T-helper 1 cell treated with Interleukin-12 subunit alpha and Interleukin-12 subunit beta and Interleukin-4 antibody, amounts not matched to agents 30 ng/mL and 1 ng/mL, for 36 hours (primary cell): ENCODE results near the gene RASSF7. TPM values are rescaled to one million over a fixed set of nuclear protein-coding genes. Genes with fewer than 3 reads are reported as not detected.

Source experiments
- intact Hi-C: fragments of 100-400 bp; cut with micrococcal nuclease; formaldehyde crosslinking; loops from one replicate; pipeline ENCODE4 v1.15.1; 2024
- total RNA-seq: library from RNA; stranded (reverse); gene quantifications from 2 replicates; pipeline ENCODE4 v1.2.3, GENCODE V29; 2022

Gene RASSF7
- total RNA-seq, 1 donor from 2014 or later, result 22.4 TPM

DNA sequence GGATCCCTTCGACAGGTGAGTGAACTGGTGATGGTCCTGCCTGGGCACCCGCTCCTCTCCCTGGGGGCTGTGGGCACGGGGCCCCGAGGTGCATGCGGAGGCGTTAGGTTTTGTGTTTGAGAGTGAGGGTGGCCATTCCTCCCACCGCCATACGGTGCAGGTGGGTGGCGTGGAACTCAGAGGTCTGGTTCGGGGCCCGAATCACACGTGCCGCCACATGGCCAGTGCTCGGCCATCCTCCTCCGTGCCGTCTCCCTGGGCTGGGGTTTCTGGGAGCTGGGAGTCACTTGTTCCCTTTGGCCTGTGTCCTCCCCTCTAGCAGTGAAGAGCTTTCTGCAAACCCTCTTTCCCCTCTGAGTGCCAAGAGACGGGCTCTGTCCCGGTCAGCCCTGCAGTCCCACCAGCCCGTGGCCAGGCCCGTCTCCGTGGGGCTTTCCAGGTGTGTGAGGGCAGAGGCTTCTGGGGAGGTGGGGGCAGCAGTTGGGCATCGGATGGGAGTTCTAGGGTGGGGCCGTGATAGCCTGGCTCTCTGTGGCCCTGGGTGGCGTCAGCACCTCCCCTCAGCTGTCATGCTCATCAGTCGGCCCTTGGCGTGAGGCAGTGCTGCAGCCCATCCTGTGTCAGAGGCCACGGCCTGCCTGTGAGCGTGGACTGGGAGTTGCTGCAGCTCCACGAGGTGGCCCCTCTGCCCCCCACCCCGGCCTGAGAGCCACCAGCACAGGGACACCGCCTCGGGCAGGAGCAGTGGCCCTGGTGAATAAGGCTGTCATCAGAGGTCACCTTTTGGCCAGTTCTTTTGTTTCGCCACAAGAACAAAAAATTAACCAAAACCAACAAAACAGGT is 44.7 kb downstream of the RASSF7 start:
- intact Hi-C loops, result no loop called here

DNA sequence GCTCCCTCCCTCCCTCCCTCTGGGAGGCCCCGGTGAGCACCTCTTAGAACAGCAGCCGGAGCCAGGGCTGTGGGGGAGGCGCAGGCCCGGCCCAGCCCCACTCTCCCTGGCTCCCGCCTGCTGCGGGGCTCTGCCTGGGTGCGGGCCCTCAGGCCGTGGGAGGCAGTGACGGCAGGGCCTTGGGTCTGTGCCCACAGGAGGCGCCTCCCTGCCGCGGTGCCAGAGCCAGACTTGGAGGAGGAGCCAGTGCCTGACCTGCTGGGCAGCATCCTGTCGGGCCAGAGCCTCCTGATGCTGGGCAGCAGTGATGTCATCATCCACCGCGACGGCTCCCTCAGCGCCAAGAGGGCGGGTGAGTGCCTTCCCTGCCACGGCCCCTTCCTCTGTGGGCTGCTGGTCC is 45.5 kb downstream of the RASSF7 start:
- intact Hi-C loops, result no loop called here

DNA sequence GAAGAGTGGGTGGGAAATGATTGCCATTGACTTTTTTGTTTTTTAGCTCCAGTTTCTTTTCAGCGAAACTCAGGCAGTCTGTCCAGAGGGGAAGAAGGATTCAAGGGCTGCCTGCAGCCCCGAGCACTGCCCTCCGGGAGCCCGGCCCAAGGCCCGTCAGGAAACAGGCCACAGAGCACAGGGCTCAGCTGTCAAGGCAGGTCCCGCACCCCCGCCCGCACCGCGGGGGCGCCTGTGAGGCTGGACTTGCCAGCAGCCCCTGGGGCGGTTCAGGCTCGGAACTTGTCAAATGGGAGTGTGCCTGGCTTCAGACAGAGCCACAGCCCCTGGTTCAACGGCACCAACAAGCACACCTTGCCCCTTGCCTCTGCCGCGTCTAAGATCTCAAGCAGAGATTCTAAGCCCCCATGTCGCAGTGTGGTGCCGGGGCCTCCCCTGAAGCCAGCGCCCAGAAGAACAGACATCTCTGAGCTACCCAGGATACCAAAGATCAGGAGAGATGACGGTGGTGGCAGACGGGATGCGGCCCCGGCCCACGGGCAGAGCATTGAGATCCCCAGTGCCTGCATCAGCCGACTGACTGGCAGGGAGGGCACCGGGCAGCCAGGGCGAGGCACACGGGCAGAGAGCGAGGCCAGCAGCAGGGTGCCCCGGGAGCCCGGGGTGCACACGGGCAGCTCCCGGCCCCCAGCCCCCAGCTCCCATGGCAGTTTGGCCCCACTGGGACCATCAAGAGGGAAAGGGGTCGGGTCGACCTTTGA is 46.4 kb downstream of the RASSF7 start:
- intact Hi-C loops, result no loop called here

DNA sequence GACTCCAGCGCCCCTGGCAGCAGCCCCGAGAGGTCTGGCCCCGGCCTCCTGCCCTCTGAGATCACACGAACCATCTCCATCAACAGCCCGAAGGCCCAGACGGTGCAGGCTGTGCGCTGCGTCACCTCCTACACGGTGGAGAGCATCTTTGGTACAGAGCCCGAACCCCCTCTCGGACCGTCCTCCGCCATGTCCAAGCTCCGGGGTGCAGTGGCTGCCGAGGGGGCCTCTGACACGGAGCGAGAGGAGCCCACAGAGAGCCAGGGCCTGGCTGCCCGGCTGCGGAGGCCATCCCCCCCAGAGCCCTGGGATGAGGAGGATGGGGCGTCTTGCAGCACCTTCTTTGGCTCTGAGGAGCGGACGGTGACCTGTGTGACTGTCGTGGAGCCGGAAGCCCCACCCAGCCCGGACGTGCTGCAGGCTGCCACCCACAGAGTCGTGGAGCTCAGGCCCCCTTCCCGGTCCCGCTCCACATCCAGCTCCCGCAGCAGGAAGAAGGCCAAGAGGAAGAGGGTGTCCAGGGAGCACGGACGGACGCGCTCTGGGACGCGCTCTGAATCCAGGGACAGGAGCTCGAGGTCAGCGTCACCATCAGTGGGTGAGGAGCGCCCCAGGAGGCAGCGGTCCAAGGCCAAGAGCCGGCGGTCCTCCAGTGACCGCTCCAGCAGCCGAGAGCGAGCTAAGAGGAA is 47.3 kb downstream of the RASSF7 start:
- intact Hi-C loops, result no loop called here

DNA sequence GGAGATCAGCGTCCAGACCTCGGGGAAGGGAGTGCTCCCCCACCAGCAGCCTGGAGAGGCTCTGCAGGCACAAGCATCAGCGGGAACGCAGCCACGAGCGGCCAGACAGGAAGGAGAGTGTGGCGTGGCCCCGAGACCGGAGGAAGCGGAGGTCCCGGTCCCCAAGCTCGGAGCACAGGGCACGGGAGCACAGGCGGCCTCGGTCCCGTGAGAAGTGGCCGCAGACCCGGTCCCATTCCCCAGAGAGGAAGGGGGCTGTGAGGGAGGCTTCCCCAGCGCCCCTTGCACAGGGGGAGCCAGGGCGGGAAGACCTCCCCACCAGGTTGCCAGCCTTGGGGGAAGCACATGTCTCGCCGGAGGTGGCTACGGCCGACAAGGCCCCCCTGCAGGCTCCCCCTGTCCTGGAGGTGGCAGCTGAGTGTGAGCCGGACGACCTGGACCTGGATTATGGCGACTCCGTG is 48.1 kb downstream of the RASSF7 start:
- intact Hi-C loops, result no loop called here

DNA sequence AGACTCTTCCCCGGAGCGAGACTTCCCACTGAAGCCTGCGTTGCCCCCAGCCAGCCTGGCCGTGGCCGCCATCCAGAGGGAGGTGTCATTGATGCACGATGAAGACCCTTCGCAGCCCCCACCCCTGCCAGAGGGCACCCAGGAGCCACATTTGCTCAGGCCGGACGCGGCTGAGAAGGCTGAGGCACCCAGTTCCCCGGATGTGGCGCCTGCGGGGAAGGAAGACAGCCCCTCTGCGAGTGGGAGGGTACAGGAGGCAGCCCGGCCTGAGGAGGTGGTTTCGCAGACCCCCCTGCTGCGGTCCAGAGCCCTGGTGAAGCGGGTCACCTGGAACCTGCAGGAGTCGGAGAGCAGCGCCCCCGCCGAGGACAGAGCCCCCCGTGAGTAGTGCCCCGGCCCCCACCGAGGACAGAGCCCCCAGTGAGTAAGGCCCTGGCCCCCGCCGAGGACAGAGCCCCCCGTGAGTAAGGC is 48.6 kb downstream of the RASSF7 start:
- intact Hi-C loops, result no loop called here

DNA sequence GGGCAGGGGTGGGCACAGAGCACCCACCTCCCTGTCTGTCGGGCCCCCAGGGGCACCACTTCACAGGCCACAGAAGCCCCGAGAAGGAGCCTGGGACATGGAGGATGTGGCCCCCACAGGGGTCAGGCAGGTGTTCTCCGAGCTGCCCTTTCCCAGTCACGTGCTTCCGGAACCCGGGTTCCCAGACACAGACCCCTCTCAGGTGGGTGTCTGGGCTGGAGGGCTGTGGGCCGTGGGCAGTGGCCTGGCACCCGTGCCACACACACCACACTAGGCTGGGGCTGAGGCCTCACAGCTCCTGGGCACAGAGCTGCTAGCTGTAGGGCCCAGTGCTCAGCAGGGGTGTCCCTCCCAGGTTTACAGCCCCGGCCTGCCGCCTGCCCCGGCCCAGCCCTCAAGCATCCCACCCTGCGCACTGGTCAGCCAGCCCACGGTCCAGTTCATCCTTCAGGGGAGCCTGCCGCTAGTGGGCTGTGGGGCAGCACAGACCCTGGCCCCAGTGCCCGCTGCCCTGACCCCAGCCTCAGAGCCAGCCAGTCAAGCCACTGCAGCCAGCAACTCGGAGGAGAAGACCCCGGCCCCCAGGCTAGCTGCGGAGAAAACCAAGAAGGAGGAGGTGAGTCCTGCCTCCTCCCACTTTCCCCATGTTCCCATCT is 49.5 kb downstream of the RASSF7 start:
- intact Hi-C loops, result no loop called here

DNA sequence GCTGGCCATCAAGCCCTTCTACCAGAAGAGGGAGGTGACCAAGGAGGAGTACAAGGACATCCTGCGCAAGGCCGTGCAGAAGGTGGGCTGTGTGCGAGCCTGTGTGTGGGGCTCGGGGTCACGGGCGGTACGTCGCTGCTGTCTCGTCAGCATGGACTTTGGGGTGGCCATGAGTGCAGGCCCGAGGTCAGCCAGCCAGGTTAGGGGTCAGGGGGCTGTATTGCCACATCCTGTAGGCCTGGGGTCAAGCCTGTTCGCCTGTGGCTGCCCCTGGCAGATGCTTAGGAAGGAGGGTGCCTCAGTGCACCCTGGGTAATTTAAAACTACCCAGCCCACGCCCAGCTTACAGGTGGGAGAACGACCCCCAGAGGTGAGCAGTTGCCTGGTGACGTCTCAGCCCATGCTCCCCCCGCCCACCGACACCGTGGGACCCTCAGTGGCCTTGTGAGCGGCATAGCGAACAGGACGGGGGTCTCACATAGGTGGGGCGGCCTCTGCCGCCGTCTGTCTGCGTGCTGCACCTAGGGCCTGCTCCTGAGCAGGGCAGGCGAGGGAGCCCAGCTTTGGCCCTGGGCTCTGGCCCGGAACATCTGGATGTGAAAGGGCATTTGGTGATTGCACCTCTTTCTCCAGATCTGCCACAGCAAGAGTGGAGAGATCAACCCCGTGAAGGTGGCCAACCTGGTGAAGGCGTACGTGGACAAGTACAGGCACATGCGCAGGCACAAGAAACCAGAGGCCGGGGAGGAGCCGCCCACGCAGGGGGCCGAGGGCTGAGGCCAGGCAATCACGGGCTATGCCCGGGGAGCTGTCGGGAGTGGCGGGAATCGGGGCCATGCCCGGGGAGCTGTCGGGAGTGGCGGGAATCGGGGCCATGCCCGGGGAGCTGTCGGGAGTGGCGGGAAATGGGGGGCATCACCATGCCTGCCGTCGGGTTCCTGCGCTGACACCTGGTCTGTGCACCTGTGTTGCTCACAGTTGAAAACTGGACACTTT is 50.5 kb downstream of the RASSF7 start:
- intact Hi-C loops, result no loop called here

DNA sequence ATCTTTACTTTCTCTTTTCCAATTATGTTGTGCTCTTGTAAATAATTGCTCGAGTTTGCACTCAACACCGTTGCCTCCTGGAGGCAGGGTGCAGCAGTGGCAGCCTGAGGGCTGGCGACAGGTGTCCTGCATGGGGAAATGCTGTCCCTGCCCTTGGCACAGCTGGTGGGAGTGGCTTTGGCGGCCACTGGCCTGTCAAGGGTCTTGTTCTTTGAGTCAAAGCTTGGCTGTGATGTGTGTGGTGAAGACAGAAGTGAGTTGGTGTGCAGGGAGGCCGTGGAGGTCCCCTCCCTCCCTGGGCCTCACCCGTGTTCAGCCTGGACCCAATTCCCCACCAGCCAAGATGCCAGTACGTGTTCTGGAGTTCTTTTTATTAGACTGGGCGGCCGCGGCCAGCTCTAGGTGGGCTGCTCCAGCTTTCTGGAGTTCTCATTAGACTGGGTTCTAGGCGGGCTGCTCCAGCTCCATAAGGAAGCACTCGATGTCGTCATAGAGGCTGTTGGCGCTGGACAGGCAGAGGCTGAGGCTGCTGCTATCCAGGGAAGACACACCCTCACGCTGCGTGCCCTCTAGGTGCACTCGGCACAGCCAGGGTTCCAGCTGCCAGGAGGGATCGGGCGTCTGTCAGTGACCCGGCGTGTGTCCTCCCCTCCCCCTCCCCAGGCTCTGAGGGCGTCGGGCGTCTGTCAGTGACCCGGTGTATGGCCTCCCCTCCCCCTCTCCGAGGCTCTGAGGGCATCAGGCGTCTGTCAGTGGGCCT is 51.6 kb downstream of the RASSF7 start:
- intact Hi-C loops, result no loop called here

DNA sequence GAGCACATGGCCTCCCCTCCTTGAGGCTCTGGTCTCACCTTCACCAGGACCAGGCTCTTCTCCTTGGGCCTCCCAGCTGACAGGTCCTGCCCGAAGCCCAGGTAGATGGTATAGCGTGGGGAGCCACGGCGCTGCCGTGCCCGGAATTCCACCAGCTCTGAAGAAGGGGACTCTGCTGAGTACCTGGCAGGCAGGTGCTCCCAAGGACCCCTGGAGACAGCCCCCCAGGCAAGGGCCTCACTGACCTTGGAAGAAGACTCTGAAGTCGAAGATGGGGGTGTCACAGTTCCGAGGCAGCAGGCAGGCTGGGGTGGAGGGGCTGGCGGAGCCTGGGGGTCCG is 52.2 kb downstream of the RASSF7 start:
- intact Hi-C loops, result no loop called here

DNA sequence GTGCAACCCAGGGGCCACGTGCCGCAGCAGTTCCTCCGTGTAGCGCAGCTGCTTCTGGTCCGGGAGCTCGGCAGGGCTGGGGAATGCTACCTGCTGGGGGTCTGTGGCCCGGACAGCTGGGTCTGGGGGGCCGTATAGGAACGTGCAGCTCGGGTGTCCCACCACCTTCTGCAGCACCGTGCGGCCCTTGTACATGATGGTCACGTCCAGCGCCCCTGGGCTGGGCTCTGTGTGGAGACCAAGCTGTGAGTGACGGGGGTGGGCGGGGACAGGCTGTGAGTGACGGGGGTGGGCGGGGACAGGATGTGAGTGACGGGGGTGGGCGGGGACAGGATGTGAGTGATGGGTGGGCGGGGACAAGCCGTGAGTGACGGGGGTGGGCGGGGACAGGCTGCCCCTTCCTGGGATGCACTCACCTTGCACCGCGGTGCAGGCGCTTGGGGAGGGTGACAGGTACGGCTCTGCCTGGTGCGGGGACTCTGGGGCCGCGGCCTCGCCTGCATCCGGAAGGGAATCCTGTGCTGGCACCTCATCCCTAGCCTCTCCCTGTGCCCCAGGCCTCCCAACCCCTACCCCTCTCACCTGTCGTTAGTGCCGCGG is 52.7 kb downstream of the RASSF7 start:
- intact Hi-C loops, result no loop called here

Other genes with a start within 250 kb of the RASSF7 start
- 661 and 691 TPM in 2 replicates for gene IFITM1, start 246.9 kb upstream of the RASSF7 start, total RNA-seq
- gene IFITM3, start 240.1 kb upstream of the RASSF7 start, total RNA-seq, result 7.3 and 9.1 TPM in 2 replicates
- gene B4GALNT4, start 191.5 kb upstream of the RASSF7 start, total RNA-seq, result 0.91 and 1.9 TPM in 2 replicates
- not detected in 2 replicates for gene PKP3, start 166.8 kb upstream of the RASSF7 start, total RNA-seq
- 168 and 175 TPM in 2 replicates for gene SIGIRR, start 146.0 kb upstream of the RASSF7 start, total RNA-seq
- gene ANO9, start 119.0 kb upstream of the RASSF7 start, total RNA-seq, result 77.6 and 84.4 TPM in 2 replicates
- gene PTDSS2, start 110.7 kb upstream of the RASSF7 start, total RNA-seq, result 24.9 and 30.8 TPM in 2 replicates
- 89.8 and 97.3 TPM in 2 replicates for gene RNH1, start 53.7 kb upstream of the RASSF7 start, total RNA-seq
- gene HRAS, start 25.4 kb upstream of the RASSF7 start, total RNA-seq, result 57.0 and 59.3 TPM in 2 replicates
- 1.4 and 1.6 TPM in 2 replicates for gene LRRC56, start 23.4 kb upstream of the RASSF7 start, total RNA-seq
- 1.1 and 1.7 TPM in 2 replicates for gene LMNTD2, start 232 bp upstream of the RASSF7 start, total RNA-seq
- 51.2 and 51.9 TPM in 2 replicates for gene PHRF1, start 15.5 kb downstream of the RASSF7 start, total RNA-seq
- gene IRF7, start 55.0 kb downstream of the RASSF7 start, total RNA-seq, result 130 and 133 TPM in 2 replicates
- not detected in 2 replicates for gene CDHR5, start 64.0 kb downstream of the RASSF7 start, total RNA-seq
- gene SCT, start 66.2 kb downstream of the RASSF7 start, total RNA-seq, result not detected in 2 replicates
- 0.34 and 0.44 TPM in 2 replicates for gene DRD4, start 76.3 kb downstream of the RASSF7 start, total RNA-seq
- gene DEAF1, start 134.3 kb downstream of the RASSF7 start, total RNA-seq, result 46.7 and 51.9 TPM in 2 replicates
- 27.1 and 27.8 TPM in 2 replicates for gene TMEM80, start 134.8 kb downstream of the RASSF7 start, total RNA-seq
- 11.9 and 12.9 TPM in 2 replicates for gene EPS8L2, start 145.3 kb downstream of the RASSF7 start, total RNA-seq
- 259 and 274 TPM in 2 replicates for gene TALDO1, start 186.5 kb downstream of the RASSF7 start, total RNA-seq
- 51.3 and 59.0 TPM in 2 replicates for gene GATD1, start 216.5 kb downstream of the RASSF7 start, total RNA-seq
- gene CEND1, start 229.1 kb downstream of the RASSF7 start, total RNA-seq, result 4.0 and 4.1 TPM in 2 replicates
- gene SLC25A22, start 237.3 kb downstream of the RASSF7 start, total RNA-seq, result 60.2 and 65.2 TPM in 2 replicates
- gene PIDD1, start 244.3 kb downstream of the RASSF7 start, total RNA-seq, result 29.1 TPM in 2 replicates
- 1,883 and 1,900 TPM in 2 replicates for gene RPLP2, start 249.0 kb downstream of the RASSF7 start, total RNA-seq